SU-DHL-6 (cell line): ENCODE measurements around the gene TRAPPC2L.

ENCODE experiments used
- H2AFZ ChIP-seq: fragments of 200-600 bp; sonication (generic); 2 replicates; pipeline ENCODE4 v1.6.1; 2014; ENCODE audit warnings: low read depth, mild to moderate bottlenecking, moderate library complexity, mixed read lengths, antibody characterized with exemption, low read length; ENCODE audit not compliant: severe bottlenecking
- H3F3A ChIP-seq: fragments of 200-600 bp; shearing (Covaris generic); 2 replicates; pipeline ENCODE4 v1.6.0; 2016; ENCODE audit warnings: antibody characterized with exemption, mild to moderate bottlenecking; ENCODE audit not compliant: insufficient read depth
- H3K27ac ChIP-seq: fragments of 200-600 bp; sonication (generic); 2 replicates; pipeline ENCODE4 v1.5.1; 2016; ENCODE audit warnings: low read depth, mild to moderate bottlenecking, low read length, moderate library complexity, mixed read lengths
- H3K27me3 ChIP-seq: fragments of 200-600 bp; sonication (generic), shearing (Covaris generic); 2 replicates; pipeline ENCODE4 v1.6.0; 2014; ENCODE audit warnings: mild to moderate bottlenecking, low read length
- H3K36me3 ChIP-seq: fragments of 200-600 bp; sonication (generic); 2 replicates; pipeline ENCODE4 v1.6.1; 2014; ENCODE audit warnings: mild to moderate bottlenecking, low read length, mixed read lengths
- H3K4me2 ChIP-seq: fragments of 300-600, 200-600 bp; shearing (Covaris generic), sonication (generic); 2 replicates; pipeline ENCODE4 v1.6.0; 2014; ENCODE audit warnings: low read length, low read depth, mild to moderate bottlenecking; ENCODE audit not compliant: poor library complexity, severe bottlenecking
- H3K4me3 ChIP-seq: fragments of 200-600 bp; sonication (generic); 2 replicates; pipeline ENCODE4 v1.5.1; 2014; ENCODE audit warnings: antibody characterized with exemption, low read length, mild to moderate bottlenecking, mixed read lengths; ENCODE audit not compliant: insufficient read depth, poor library complexity, severe bottlenecking
- H3K79me2 ChIP-seq: fragments of 200-600 bp; sonication (generic); 2 replicates; pipeline ENCODE4 v1.6.1; 2014; ENCODE audit warnings: mild to moderate bottlenecking, low read length, moderate library complexity; ENCODE audit not compliant: insufficient read depth
- H3K9ac ChIP-seq: fragments of 200-600 bp; sonication (generic); 2 replicates; pipeline ENCODE4 v1.7.0; 2014; ENCODE audit warnings: mild to moderate bottlenecking, low read length
- H3K9me2 ChIP-seq: fragments of 200-600 bp; sonication (generic); replicated peaks from 2 replicates; pipeline ENCODE4 v1.6.1; 2014; ENCODE audit warnings: low read length; ENCODE audit not compliant: insufficient read depth
- H3K9me3 ChIP-seq: fragments of 200-600 bp; sonication (generic); 2 replicates; pipeline ENCODE4 v1.6.1; 2014; ENCODE audit warnings: low read length, mixed read lengths; ENCODE audit not compliant: insufficient read depth
- H4K20me1 ChIP-seq: fragments of 200-600 bp; sonication (generic); 2 replicates; pipeline ENCODE4 v1.6.1; 2014; ENCODE audit warnings: low read depth, mild to moderate bottlenecking, antibody characterized with exemption, low read length, moderate library complexity, mixed read lengths
- CTCF ChIP-seq: fragments of 200-600 bp; sonication (generic); IDR thresholded peaks from one replicate; pipeline ENCODE4 v1.5.1; 2017; ENCODE audit warnings: antibody characterized with exemption, mild to moderate bottlenecking, low read length, moderate library complexity; ENCODE audit not compliant: insufficient read depth, poor library complexity, severe bottlenecking
- EZH2phosphoT487 ChIP-seq: fragments of 200-600 bp; sonication (generic), shearing (Covaris generic); conservative IDR thresholded peaks from 2 replicates; pipeline ENCODE4 v1.6.1; 2018; ENCODE audit warnings: mild to moderate bottlenecking, antibody characterized with exemption, low read length, moderate library complexity, mixed read lengths

TRAPPC2L gene

GRCh38 chr16:88856828-88857727, at the start of gene TRAPPC2L, which contains the start of gene GALNS:
TRAPPC2L (plus strand) TSS chr16:88857127; CDS start chr16:88857151, 24 bp downstream.
GALNS (minus strand) TSS chr16:88856947; CDS start chr16:88856877, 70 bp downstream.
- H3K79me2 ChIP-seq, result peaks cover 4% of the 10 kb centered on the region
- no peaks in the 10 kb centered on the region for H3K27me3 ChIP-seq
- peaks cover 7% of the 10 kb centered on the region for H3F3A ChIP-seq
- H3K36me3 ChIP-seq, result no peaks in the 10 kb centered on the region
- peak within 1 kb of the TSS; percentile 76 for H3K9ac ChIP-seq
- H3K4me3 ChIP-seq, result peak within 1 kb of the TSS; percentile 69
- no peaks in the 10 kb centered on the region for H3K9me3 ChIP-seq
- no peaks in the 10 kb centered on the region for H3K9me2 ChIP-seq
- TF ChIP-seq EZH2phosphoT487 (no peak), CTCF (no peak)
- peak within 1 kb of the TSS; percentile 70 for H3K4me2 ChIP-seq
- H4K20me1 ChIP-seq, result no peaks in the 10 kb centered on the region
- H2AFZ ChIP-seq, result peak within 1 kb of the TSS; percentile 69
- 0 out of 2 replicates have a peak within 1 kb of the TSS, but pooled peaks have one; percentile 23 for H3K27ac ChIP-seq

- no peak overlapping the region for H3K9ac ChIP-seq
- H2AFZ ChIP-seq, result no peak overlapping the region
- H3K4me2 ChIP-seq, result no peak overlapping the region
- peaks cover 25% of the 10 kb centered on the region for H3K79me2 ChIP-seq
- TF ChIP-seq EZH2phosphoT487 (no peak), CTCF (no peak)
- H4K20me1 ChIP-seq, result no peaks in the 10 kb centered on the region
- no peaks in the 10 kb centered on the region for H3K36me3 ChIP-seq
- H3K4me3 ChIP-seq, result no peak overlapping the region
- H3K9me2 ChIP-seq, result no peaks in the 10 kb centered on the region
- peaks cover 3% of the 10 kb centered on the region; the same call in 1 of the 2 replicates for H3K9me3 ChIP-seq
- H3K27ac ChIP-seq, result no peak overlapping the region
- H3F3A ChIP-seq, result peaks cover 43% of the 10 kb centered on the region
- no peaks in the 10 kb centered on the region for H3K27me3 ChIP-seq
Observed at GRCh38 chr16:88807142-88807625, 49.7 kb upstream of the TRAPPC2L start.

GRCh38 chr16:88807626-88808453, 49.1 kb upstream of the TRAPPC2L start:
- Histone ChIP-seq H3K4me2 (no peak overlapping the region), H3K79me2 (peaks cover 25% of the 10 kb centered on the region), H3K27me3 (no peaks in the 10 kb centered on the region), H4K20me1 (no peaks in the 10 kb centered on the region), H2AFZ (no peak overlapping the region), H3K9me3 (peaks cover 5% of the 10 kb centered on the region; the same call in 1 of the 2 replicates), H3F3A (peaks cover 38% of the 10 kb centered on the region), H3K9me2 (no peaks in the 10 kb centered on the region), H3K9ac (no peak overlapping the region), H3K36me3 (no peaks in the 10 kb centered on the region), H3K4me3 (no peak overlapping the region), H3K27ac (no peak overlapping the region)
- TF ChIP-seq EZH2phosphoT487, result no peak
- TF ChIP-seq CTCF, result no peak
